ENCODE measurements around the gene CHD9NB.
"Not testable (repeated sequence)": the region's sequence is repeated elsewhere in the genome, so short reads cannot be mapped to it uniquely, and the experiment has no call there.

The CHD9NB gene

DNA sequence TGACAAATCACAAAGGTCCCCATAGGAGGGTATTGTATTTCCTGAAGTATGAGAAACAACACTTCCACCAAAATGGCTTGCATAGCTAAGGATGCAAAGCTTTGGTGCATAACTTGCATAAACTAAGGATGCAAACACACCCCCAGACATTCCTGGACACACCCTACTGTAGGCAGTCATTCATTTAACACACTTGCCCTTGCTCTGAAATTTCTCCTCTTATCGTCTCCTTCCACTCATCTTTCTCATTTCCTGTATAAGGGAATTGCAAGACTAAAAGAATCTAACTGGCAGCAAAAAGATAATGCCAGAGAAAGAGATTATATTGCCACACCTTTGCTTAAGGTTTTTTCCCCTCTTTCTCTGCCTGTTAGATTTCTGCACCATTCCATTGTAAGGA, 30.4 kb upstream of the CHD9NB start:
- DNase-seq: no peak

DNA sequence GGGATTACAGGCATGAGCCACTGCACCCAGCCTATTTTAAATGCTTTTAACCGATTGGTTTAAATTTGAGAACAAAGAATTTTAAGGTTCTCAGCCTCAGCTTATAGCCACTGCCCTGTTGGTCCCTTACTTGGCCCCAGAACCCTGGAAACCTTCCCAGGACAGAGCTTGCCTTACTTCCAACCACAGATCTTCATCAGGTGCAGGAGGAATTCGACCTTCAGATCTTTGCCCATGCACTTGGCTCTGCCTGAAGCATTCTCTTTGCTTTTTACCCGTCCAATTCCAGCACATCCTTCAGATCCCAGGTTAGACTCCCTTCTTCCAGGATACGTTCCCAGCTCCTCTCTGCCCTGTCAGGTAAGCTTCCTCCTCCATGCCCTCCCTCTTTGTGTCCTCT, 29.8 kb upstream of the CHD9NB start:
- no peak for DNase-seq

DNA sequence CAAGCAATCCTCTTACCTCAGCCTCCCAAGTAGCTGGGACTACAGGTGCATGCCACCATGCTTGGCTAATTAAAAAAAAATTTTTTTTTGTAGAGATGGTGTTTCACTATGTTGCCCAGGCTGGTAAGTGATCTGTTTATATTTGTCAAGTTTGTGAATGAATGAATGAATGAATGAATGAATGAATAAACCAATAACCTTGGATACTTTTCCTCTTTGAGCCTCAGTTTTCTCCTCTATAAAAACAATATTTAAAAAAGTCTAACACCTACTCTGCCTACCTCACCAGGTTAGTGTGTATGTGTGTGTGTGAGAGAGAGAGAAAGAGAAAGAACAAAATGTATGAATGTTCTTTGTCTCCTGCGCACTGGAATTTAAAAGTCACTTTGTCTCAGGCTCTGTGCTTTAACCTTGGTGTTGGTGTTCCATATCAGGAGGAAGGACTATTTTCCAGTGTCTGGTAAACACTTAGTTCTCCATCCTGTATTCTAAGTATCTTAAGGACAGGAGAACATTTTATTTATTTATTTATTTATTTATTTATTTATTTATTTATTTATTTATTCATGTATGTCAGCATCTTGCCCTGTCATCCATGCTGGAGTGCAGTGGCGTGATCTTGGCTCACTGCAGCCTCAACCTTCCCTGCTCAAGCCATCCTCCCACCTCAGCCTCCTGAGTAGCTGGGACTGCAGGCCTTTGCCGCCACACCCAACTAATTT, 29.1 kb upstream of the CHD9NB start:
- DNase-seq: no peak

DNA sequence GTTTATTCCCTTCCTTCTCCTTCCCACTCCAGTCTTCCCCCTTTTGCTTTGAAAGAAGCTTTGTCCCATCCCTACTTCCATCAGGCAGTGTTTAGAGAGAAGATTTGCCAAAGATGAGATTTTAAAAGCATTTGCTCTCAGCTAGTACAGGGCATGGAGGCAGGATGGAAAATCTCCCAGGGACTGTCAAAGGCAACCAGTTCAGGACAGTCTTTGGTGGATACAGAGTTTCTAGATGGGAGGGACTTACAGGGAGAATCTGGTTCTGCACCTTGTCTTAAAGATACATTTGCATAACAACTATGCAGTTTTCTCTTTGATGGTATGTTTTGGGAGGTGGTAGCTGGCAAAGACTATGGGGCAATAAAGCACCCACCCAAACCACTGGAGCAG, 28.3 kb upstream of the CHD9NB start:
- no peak for DNase-seq

DNA sequence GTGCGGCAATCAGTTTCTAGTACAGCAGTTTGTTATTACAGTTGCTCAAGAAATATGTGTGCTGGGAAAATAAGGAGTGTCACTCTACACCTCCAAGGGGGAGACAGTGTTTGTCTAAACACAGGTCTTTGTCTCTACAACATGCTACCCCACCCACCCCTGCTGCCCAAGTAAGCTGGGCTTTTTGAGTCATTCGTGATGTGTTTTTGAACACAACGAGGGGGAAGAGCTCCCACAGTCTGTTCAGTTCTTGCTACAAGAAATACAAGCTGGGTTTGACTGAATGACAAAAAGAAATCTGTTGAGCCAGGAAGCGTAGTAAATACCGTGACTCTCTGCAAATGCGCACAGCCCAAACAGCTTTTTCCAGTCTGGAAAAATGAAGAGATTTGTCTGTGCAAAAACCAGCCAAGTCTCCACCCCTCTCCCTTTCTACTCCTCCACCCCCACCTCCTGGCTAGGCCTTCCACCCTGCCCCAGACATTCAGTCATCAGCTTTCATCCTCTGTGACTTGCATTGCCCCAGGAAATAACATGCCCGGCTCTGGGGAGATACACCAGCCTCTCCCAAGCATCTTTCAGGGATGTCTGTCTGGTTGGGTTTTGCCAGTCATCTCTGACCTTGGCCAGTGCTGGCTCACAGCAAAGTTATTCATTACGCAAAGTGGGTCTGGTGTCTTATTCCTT, 27.8 kb upstream of the CHD9NB start:
- DNase-seq: no peak

DNA sequence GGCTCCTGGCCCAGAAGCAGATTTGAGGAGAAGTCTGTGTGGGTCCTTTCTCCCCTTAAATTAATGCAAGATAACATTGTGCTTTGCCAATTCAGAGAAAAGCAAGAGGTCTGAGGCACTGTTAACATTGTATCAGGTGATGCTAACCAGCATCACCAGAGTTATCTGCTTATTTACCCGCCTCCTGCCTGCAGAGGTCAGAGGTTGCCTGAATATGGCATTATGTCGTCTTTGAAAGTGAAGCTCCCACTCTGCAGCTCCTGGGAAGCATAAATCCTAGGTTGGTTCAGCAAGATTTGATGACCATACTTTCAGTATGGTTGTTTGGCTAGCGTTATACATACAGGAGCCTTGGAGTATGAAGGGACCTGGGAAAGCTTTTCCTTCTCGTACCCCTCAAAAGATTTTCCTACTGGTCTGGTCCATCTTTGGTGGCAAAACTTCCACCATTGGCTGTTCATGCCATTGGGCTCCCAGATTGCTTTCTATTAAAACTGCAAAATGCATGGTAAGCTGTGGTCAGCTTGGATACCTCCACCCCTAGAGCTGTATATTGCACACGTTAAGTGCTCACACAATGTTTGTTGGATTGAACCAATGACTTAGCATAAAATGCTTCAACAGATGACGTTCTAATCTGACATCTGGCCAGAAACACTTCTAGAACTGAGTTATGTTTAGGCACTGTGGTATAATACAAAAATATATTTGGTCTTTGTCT, 26.2 kb upstream of the CHD9NB start:
- no peak for DNase-seq

DNA sequence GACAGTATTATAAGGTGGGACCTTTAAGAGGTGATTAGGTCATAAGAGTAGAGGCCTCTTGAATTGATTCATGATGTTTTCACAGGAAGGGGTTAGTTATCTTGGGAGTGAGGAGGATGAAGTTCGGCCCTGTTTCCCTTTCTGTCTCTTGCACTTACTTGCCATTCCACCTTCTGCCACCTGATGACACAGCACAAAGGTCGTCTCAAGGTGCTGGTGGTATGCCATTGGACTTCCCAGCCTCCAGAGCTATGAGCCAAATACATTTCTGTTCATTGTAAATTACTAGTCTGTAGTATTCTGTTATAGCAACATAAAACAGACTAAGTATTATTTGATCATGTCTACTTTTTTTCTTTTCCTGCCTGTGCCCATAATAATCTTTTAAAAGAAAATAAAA, 25.6 kb upstream of the CHD9NB start:
- no peak for DNase-seq

DNA sequence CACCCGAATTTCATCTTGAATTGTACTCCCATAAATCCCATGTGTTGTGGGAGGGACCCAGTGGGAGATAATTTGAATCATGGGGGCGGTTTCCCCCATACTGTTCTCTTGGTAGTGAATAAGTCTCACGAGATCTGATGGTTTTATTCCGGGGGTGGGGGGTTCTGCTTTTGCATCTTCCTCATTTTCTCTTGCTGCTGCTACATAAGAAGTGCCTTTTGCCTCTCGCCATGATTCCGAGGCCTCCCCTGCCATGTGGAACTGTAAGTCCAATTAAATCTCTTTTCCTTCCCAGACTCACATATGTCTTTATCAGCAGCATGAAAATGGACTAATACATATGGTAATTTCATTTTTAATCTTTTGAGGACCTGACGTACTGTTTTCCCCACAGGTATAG, 22.8 kb upstream of the CHD9NB start:
- not testable (repeated sequence) for DNase-seq

DNA sequence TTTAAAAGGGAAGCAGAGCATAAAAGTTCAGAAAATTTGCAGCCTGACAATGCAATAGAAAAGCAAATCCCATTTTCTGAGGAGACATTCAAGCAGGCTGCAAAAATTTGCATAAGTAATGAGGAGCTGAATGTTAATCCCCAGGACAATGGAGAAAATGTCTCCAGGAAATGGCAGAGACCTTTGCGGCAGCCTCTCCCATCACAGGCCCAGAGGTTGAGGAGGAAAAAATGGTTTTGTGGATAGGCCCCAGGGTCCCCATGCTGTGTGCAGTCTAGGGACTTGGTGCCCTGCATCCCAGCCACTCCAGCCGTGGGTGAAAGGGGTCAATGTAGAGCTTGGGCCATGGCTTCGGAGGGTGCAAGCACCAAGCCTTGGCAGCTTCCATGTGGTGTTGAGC, 21.6 kb upstream of the CHD9NB start:
- not testable (repeated sequence) for DNase-seq

DNA sequence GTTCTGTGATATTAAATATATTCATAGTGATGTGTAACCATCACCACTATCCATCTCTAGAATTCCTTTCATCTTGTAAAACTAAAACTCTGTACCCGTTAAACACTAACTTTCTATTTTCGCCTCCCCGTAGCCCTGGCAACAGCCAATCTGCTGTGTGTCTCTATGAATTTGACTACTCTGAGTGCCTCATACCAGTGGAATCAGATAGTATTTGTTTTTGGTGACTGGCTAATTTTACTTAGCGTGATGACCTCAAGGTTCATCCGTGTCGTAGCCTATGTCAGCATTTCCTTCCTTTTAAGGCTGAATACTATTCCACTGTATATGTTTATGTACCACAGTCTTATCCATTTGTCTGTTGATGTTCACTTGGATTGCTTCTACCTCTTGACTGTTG, 20.3 kb upstream of the CHD9NB start:
- DNase-seq: no peak

DNA sequence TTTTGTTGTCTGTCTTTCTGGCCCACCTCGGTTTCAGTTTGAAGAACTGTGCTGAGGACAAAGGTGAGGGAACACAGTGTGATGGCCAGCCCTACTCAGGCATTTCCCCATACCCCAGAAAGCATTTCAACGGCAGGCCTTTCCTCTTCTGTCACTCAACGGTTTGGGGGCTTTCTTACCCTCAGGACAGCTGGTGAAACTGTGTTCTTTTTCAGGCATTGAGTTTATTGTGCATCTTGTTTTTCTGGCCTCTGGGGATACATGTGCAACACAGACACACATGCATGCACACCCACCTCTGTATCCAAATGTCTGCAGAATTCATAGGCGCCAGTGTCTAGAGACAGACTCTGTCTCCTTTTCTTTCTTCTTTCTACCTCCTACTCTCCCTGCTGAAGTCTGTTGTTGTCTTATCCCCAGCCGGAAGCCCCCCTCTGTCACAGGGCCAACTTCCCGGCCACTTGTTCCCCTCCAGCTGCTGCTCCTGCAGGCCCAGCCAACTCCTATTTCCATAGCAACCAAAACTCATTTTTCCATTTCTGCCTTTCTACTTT, 19.1 kb upstream of the CHD9NB start:
- DNase-seq: no peak

DNA sequence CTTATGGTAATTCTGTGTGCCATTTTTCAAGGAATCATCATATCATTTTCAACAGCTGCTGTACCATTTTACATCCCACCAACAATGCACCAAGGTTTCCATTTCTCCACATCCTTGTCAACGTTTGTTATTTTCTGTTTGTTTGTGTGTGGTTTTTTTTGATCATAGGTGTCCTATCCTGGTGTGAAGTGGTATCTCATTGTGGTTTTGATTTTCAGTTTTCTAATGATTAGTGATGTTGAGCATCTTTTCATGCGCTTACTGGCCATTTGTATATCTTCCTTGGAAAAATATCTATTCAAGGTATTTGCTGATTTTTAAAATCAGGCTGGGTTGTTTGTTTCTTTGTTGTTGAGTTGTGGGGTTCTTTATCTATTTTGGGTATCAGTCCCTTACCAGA, 17.1 kb upstream of the CHD9NB start:
- DNase-seq: no peak

DNA sequence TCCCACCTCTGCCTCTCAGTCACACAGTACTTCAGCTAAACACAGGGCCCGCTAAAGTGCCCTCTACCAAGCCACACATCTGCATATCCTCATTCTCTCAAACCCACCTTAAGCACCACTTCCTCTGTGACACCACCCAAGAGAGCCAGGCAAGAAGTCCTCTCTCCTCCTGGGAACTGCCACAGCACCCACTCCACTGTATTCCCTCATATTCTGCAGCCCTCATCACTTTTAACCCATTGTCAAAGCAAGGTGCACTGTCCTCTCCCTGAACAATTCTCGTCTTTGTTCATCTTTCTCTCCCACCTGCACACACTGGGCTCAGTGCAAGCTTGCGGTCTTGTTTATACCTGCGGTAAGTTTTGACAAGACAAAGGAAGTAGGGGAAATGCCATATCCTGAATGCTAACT, 15.7 kb upstream of the CHD9NB start:
- no peak for DNase-seq

DNA sequence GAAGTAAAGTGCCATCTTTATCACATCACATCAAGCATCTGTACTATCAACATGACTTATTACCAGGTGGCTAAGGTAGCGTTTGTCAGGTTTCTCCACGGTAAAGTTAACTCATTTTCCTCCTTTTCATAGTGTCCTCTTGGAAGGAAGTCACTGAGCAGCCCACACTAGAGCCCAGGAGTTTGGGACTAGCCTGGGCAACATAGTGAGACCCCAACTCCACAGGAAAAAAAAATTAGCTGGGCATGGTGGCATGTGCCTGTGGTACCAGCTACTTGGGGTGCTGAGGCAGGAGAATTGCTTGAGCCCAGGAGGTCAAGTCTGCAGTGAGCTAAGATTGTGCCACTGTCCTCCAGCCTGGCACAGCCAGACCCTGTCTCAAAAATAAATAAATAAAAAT, 15.0 kb upstream of the CHD9NB start:
- DNase-seq: no peak

DNA sequence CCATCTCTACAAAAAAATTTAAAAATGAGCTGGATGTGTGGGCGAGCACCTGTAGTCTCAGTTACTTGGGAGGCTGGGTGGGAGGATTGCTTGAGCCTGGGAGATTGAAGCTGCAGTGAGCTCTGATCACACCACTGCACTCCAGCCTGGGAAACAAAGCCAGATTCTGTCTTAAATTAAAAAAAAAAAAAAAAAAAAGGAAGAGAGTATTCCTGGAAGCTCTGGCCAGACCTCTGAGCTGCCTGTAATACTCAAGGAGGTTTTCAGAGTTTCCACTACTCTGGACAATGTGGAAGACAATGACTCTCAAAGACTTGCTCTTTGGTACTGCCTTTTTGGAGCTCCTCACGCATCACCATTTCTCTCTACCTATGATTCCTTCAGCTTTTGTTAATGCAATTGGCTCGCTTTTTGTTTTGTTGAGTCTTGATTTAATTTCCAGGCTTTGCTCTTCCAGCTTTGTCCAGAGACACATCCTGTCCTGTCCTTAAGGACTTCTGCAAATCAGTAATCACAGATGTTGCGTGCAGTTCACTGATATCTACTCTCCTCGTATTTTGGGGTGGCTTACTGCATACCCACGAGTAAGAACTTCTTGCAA, 12.9 kb upstream of the CHD9NB start:
- DNase-seq: no peak

DNA sequence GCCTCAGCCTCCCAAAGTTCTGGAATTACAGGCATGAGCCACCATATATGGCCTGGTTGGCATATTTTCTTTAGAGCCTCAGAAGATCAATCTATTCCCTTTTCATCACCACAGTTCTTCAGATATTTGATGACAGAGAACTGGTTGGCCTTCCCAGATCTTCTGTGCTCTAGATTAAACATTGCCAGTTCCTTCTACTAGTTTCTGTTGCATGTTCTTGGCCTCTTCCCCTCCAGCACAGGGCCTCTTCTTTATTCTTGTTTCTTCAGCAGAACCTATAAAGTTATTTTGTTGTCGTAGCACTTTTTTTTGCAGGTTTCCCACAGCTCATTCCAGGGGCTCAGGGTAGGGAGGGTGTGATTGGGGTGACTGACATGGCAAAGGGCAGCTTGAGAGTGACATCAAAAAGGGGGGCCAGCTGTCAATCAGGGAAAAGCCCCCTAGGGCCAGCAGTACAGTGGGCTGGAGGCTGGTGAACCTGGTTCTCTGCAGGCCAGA, 11.4 kb upstream of the CHD9NB start:
- DNase-seq: no peak

DNA sequence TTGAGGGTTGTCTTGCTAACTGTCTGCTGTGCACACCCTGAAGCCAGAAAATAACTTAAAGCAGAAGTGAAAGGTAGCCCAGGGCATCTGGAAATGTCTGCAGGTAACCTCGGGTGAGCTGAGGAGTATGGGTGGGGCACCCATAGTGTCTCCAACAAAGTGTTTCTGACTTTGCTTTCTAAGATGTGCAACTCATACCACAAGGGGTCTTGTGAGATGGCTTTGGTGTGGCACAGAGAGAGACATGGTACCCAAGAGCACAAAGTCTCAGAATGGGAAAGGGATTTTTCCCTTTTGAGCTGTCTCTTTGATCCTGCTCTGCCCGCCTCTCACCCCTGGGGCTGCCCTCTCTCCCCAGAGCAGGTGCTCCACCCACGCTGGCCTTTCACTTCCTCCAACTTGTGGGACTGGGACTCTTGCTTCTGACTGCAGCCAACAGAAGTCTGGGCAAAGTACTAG, 9.0 kb upstream of the CHD9NB start:
- no peak for DNase-seq

DNA sequence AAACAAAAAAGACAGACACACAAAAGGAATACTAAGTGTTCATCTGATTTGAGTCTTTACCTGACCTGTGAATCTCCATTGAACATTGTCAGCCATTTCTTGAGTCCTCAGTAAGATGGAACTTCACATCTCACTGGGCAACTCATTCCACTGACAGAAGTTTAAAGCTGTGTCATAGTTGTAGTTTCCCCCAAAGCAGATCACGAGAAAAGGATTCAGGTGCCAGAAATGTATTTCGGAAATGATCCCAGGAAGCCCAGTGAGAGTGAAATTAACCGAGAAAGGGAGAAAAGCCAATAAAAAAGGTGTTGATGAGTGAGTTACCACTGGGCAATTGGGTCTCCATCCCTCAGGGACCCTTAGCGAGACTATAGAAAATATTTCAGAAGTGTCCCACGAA, 8.6 kb upstream of the CHD9NB start:
- DNase-seq: no peak

DNA sequence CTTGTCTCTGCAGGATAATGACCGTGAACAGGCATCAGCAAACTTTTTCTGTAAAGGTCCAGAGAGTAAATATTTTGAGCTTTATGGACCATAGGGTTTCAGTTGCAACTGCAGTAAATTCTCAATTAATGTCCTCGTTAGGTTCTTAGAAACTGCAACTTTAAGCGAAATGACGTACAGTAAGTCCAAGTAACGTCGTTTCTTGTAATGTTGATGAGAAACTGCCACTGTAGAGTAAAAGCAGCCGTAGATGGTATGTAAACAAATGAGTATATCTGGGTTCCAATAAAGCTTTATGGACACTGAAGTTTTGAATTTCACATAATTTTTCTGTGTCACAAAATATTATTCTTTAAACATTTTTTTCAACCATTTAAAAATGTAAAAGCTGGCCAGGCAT, 7.0 kb upstream of the CHD9NB start:
- DNase-seq: no peak

DNA sequence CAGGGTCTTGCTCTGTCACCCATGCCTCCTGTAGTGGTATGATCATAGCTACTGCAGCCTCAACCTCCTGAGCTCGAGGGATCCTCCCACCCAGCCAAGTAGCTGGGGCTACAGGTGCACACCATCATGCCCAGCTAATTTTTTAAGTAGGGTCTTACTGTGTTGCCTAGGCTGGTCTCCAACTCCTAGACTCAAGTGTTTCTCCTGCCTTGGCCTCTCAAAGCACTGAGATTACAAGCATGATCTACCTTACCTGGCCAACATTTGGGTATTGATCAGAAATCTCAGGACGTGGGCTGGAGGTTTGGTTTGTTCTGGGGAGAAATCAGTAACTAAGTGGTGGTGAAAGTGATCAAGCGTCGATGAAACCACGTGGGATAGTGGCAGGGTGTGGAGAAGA, 6.2 kb upstream of the CHD9NB start:
- no peak for DNase-seq

DNA sequence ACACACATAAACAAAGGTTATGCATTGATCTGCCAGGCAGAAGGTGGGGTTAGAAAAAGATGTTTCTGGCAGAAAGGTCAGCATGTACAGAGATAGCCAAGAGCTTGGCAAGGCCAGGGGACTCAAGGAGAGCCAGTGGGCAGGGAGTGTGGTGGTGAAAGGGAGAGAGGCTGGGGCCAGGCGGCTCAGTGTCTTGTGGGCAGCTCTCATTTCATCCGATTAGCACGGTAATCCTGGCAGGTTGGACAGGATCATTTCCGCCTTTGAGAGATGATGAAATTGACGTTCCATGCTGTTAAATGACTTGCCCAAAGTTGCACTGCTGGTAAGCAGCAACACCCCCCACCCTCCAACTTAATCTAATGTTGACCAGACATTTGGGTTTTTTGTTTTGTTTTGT, 5.7 kb upstream of the CHD9NB start:
- DNase-seq: no peak

DNA sequence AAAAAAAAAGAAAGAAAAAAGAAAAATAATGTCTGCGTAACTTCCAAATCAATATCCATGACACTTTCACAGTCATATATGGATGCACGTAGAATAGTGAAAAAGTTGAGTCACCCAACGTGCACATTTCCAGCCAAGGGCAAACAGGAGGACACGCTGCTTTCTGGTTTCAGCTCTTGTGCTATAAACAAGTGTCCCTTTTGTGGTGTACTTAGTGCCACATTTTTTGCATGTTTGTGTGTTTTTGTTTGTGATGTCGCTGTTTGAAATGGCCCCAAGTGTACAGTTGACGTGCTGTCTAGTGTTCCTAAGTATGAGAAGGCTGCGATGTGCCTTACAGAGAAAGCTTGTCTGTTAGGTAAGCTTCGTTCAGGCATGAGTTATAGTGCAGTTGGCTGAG, 5.0 kb upstream of the CHD9NB start:
- no peak for DNase-seq

DNA sequence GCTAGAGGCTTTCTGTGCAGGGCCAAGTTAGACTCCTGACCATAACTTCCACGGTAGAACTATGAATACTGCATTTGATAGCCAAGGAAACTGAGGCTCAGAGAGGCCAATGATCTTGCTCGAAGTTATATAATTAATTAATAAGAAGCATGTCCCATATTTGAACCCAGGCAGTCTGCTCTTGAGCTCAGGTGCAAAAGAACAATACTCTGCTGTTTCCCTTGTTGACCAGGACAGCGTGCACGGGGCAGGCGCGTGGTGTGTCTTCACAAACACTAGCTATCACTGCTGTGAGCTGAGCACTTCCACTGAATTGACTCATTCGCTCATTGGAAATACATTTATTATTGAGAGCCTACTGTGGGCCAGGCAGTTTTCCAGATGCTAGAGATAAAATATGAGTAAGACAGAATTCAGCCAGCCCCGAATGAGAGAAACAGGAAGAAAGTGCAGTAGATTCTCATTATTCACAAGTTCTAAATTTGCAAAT, 3.7 kb upstream of the CHD9NB start:
- DNase-seq: no peak

All from NCI-H510A treated with DMSO at 0.1 percent for 48 hours (cell line).